Right hindlimb (tissue), 1 donor: Measurements from ENCODE around the gene APBB1IP.
"Not testable (repeated sequence)": the region's sequence is repeated elsewhere in the genome, so short reads cannot be mapped to it uniquely, and the experiment has no call there.

Experiments used
- DNase-seq: peaks from one replicate; pipeline ENCODE4 v3.0.0-alpha.2; 2018

Gene APBB1IP

DNA sequence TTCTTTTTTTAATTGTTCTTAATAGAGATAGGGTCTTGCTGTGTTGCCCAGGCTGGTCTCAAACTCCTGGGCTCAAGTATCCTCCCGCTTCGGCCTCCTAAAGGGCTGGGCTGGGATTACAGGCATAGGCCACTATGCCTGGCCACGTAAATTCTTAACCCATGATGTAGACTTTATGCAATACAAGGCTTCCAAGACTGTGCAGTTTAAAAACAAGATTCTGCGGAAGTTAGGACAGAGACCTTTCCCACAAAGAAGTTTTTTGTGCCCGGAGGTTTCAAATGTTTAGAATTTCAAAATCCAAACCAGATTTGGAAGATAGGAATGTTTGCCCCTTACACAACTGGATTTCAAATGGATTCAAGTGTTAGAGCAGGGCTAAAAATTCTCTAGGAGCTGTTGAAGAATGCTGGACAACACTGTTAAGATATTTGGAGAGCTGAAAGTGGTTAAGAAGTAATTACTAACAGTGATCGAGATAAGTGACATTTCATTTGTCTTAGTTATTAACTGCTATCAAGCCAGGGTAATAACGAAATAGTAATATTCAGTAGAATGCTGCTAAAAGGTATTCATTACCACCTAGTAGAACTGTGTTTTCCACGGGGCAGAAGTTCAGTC, 7.4 kb downstream of the APBB1IP start:
- no peak for DNase-seq

GRCh38 chr10:26446258-26446657, 8.1 kb downstream of the APBB1IP start:
- DNase-seq: no peak

- DNase-seq: no peak
Observed at GRCh38 chr10:26448292-26448691, 10.2 kb downstream of the APBB1IP start.

GRCh38 chr10:26448706-26449435, 10.7 kb downstream of the APBB1IP start:
- DNase-seq: no peak

GRCh38 chr10:26449726-26450125, 11.6 kb downstream of the APBB1IP start:
- DNase-seq: no peak

DNA sequence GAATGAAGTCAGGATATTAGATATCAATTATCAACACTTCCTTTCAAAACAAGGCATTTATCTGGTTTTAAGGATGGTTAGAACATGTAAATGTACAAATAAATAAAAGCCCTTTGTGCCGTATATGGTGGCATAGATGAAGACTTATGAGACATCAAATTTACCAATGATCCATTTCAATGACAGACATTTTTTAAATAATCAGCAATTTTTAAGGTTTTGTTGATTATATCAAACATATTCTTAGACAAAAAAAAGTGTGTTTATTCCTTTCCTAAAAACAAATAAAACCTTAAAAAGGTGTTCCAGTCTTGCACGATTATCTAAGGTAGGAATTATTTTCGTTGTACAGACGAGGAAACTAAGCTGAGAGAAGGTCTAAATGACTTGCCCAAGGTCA, 13.8 kb downstream of the APBB1IP start:
- no peak for DNase-seq

DNA sequence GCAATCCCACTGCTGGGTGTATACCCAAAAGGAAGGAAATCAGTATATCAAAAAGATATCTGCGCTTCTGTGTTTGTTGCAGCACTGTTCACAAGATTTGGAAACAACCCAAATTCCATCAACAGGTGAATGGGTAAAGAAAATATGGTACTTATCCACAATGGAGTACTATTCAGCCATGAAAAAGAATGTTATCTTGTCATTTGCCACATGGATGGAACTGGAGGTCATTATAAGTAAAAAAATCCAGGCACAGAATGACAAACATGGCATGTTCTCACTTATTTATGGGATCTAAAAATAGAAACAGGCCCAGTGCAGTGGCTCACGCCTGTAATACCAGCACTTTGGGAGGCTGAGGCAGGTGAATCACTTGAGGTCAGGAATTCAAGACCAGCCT, 15.7 kb downstream of the APBB1IP start:
- DNase-seq: no peak

GRCh38 chr10:26454891-26455290, 16.8 kb downstream of the APBB1IP start:
- no peak for DNase-seq

- no peak for DNase-seq
Observed at GRCh38 chr10:26455567-26456315, 17.6 kb downstream of the APBB1IP start.

- no peak for DNase-seq
Observed at GRCh38 chr10:26457088-26457487, 18.9 kb downstream of the APBB1IP start.

DNA sequence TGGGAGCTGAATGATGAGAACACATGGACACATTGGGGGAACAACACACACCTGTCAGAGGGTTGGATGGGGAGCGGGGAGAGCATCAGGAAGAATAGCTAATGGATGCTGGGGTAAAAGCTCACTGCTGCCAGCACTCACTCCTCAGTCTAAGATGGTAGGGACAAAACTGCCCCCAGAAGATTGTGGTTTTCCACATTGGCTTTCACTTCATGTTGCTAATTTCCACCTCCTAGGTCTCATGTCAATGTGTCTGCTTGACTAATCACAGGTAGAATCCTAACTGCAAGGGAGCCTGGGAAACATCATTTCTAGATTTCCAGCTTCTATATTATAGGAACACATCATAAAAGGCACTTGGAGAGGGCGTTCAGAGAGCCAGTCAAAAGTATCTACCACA, 22.6 kb downstream of the APBB1IP start:
- no peak for DNase-seq

- DNase-seq: no peak
Observed at GRCh38 chr10:26463986-26464385, 25.8 kb downstream of the APBB1IP start.

- no peak for DNase-seq
Observed at GRCh38 chr10:26464632-26465280, 26.6 kb downstream of the APBB1IP start.

- DNase-seq: not testable (repeated sequence)
Observed at GRCh38 chr10:26466531-26466930, 28.4 kb downstream of the APBB1IP start.

- no peak for DNase-seq
Observed at GRCh38 chr10:26467639-26468038, 29.5 kb downstream of the APBB1IP start.

GRCh38 chr10:26468291-26468690, 30.1 kb downstream of the APBB1IP start:
- no peak for DNase-seq

DNA sequence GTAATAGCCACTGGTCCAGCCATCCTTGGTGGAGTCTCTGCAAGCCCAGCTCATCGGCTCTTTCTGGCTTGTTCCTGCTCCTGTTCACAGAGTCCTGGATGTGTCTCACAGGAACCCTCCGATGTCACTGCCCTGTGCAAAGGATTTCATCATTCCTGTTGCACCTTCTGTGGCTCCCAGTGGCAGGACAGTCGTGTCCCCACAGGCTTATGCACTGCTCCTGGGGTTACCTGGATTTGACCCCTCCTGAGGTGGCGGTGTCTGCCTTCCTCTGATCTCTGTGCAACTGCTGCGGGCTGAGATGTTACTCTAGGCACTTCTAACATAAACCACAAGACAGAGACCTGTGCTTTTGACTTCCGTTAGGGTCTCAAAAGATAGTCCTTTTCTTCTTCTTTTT, 30.6 kb downstream of the APBB1IP start:
- no peak for DNase-seq

DNA sequence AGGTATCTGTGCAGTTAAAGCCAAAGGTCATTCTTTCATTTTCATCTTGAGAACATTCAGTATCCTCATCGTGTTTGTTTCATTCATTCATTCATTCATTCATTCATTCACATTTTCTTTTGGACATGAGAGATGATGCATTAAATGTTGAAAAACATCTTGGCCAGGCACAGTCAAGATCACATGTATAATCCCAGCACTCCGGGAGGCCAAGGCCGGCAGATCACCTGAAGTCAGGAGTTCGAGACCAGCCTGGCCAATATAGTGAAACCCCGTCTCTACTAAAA, 34.3 kb downstream of the APBB1IP start:
- DNase-seq: no peak

DNA sequence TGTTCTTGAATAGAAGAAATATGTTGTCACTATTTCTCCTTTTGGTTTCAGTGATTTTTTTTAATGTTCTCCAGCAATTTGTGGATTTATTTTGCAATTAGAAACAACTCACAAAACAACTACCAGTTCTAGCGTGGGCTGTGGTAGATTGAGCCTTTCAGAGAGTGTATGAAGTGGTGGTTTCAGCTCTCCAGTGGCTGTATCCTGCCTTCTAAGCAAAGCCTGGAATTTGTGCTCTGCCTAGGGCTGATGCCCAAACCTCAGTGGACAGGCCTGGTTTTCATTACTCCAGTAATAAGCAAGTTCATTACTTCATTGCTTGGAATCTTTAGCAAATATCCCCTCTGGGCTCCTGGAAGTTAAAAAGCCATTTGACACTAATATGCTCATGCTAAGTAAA, 35.9 kb downstream of the APBB1IP start:
- DNase-seq: no peak

DNA sequence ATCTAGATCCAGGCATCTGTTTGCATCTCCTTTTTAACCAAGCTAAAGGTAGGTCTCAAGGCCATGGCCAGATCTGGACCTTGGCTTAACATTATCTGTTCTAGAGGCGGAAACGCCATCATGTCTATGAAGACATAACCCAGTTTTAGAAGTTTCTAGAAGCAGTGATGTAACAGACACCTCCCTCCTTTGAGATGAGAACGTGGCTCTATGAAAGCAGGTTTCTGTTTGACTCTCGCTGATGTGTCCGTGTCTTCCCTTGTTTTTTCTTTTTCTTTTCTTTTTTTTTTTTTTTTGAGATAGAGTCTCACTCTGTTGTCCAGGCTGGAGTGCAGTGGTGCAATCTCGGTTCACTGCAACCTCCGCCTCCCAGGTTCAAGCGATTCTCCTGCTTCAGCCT, 36.7 kb downstream of the APBB1IP start:
- DNase-seq: not testable (repeated sequence)

GRCh38 chr10:26475386-26475785, 37.2 kb downstream of the APBB1IP start:
- no peak for DNase-seq

DNA sequence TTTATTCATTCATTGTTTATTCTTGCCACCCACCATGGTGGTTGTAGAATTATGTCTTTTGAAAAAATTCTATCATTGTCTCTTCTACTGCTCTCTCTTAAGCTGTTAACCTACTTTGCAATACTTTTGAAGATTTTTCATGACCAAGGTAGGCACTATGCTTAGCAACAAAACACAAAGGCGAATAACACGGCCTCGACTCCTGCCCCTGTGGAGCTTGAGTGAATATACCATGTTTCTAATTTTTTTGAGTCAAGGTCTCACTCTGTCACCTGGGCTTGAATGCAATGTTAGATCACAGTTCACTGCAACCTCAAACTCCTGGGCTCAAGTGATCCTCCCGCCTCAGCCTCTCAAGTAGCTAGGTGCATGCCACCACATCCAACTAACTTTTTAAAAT, 39.4 kb downstream of the APBB1IP start:
- no peak for DNase-seq

GRCh38 chr10:26478061-26478460, 39.9 kb downstream of the APBB1IP start:
- no peak for DNase-seq
